Liver (tissue), 9 donors: ENCODE results near the gene NFATC2. TPM values are rescaled to one million over a fixed set of nuclear protein-coding genes. Genes with fewer than 3 reads are reported as not detected.

ENCODE experiments used
- DNase-seq: peaks from one replicate; pipeline ENCODE4 v3.0.0-alpha.2; 2017; ENCODE audit warnings: low spot score
- H3K27ac ChIP-seq, 2 donors: one replicate each; pipeline ENCODE4 v1.7.0; 2013; ENCODE audit warnings: inconsistent platforms in 2 of 2, low read length in 2 of 2, control low read depth in 1 of 2, low read depth in 1 of 2, mild to moderate bottlenecking in 1 of 2
- H3K27me3 ChIP-seq, 4 donors: one replicate each; pipeline versions ENCODE4 v1.6.1 to v1.7.0; 2013; ENCODE audit warnings: low read length in 3 of 4, inconsistent platforms in 1 of 4, mild to moderate bottlenecking in 1 of 4, moderate library complexity in 1 of 4; ENCODE audit not compliant: control insufficient read depth in 4 of 4, insufficient read depth in 4 of 4
- H3K36me3 ChIP-seq, 4 donors: one replicate each; pipeline versions ENCODE4 v1.6.1 to v1.7.0; 2013; ENCODE audit warnings: low read length in 3 of 4, mild to moderate bottlenecking in 3 of 4, low read depth in 1 of 4, moderate library complexity in 1 of 4; ENCODE audit not compliant: control insufficient read depth in 4 of 4, insufficient read depth in 3 of 4
- H3K4me1 ChIP-seq, 4 donors: one replicate each; pipeline versions ENCODE4 v1.6.1 to v1.7.0; 2013; ENCODE audit warnings: low read length in 3 of 4, mild to moderate bottlenecking in 3 of 4, moderate library complexity in 1 of 4; ENCODE audit not compliant: control insufficient read depth in 4 of 4, insufficient read depth in 4 of 4
- H3K4me3 ChIP-seq, 3 donors: one replicate each; pipeline versions ENCODE4 v1.6.1 to v1.7.0; 2013; ENCODE audit warnings: low read length in 3 of 3, control low read depth in 1 of 3, low read depth in 1 of 3, mild to moderate bottlenecking in 1 of 3
- H3K9ac ChIP-seq, 2 donors: one replicate each; pipeline ENCODE4 v1.7.0; 2013; ENCODE audit warnings: low read length in 2 of 2, mild to moderate bottlenecking in 2 of 2, moderate library complexity in 2 of 2, control low read depth in 1 of 2, low read depth in 1 of 2
- H3K9me3 ChIP-seq, 4 donors: one replicate each; pipeline versions ENCODE4 v1.6.1 to v1.7.0; 2013; ENCODE audit warnings: low read length in 3 of 4; ENCODE audit not compliant: control insufficient read depth in 4 of 4
- ATF3 ChIP-seq: IDR thresholded peaks from 2 replicates; pipeline ENCODE4 v1.6.1; 2016; ENCODE audit warnings: antibody characterized with exemption
- CTCF ChIP-seq: fragments of 150-350 bp; IDR thresholded peaks from 2 replicates; pipeline ENCODE4 v1.5.1; 2017; ENCODE audit warnings: improper control_type of control experiment, low read depth, low read length; ENCODE audit not compliant: missing input control
- EGR1 ChIP-seq, 2 donors: IDR thresholded peaks; 2 replicates each; pipeline ENCODE4 v1.6.1; 2016 to 2018; ENCODE audit warnings: antibody characterized with exemption in 2 of 2, low read depth in 2 of 2
- FOXA1 ChIP-seq: IDR thresholded peaks from 2 replicates; pipeline ENCODE4 v1.6.1; 2016; ENCODE audit warnings: antibody characterized with exemption
- FOXA2 ChIP-seq: IDR thresholded peaks from 2 replicates; pipeline ENCODE4 v1.6.1; 2016; ENCODE audit warnings: antibody characterized with exemption
- GABPA ChIP-seq, 2 donors: IDR thresholded peaks in 1 of 2; conservative IDR thresholded peaks in 1 of 2; 2 replicates each; pipeline ENCODE4 v1.6.1; 2016; ENCODE audit warnings: antibody characterized with exemption in 2 of 2, mild to moderate bottlenecking in 1 of 2, moderate library complexity in 1 of 2
- HNF4A ChIP-seq, 2 donors: conservative IDR thresholded peaks; 2 replicates each; pipeline ENCODE4 v1.6.1; 2016; ENCODE audit warnings: antibody characterized with exemption in 2 of 2, mild to moderate bottlenecking in 2 of 2
- JUND ChIP-seq, 2 donors: IDR thresholded peaks; 2 replicates each; pipeline ENCODE4 v1.6.1; 2016; ENCODE audit warnings: antibody characterized with exemption in 2 of 2
- MAX ChIP-seq: IDR thresholded peaks from 2 replicates; pipeline ENCODE4 v1.6.1; 2016; ENCODE audit warnings: antibody characterized with exemption
- NR2F2 ChIP-seq: IDR thresholded peaks from 2 replicates; pipeline ENCODE4 v1.6.1; 2016; ENCODE audit warnings: antibody characterized with exemption
- RAD21 ChIP-seq, 2 donors: IDR thresholded peaks; 2 replicates each; pipeline ENCODE4 v1.6.1; 2016; ENCODE audit warnings: antibody characterized with exemption in 2 of 2, mild to moderate bottlenecking in 2 of 2
- REST ChIP-seq: IDR thresholded peaks from 2 replicates; pipeline ENCODE4 v1.6.1; 2016; ENCODE audit warnings: antibody characterized with exemption, mild to moderate bottlenecking
- RXRA ChIP-seq, 2 donors: IDR thresholded peaks; 2 replicates each; pipeline ENCODE4 v1.6.1; 2017 to 2018; ENCODE audit warnings: antibody characterized with exemption in 2 of 2, mild to moderate bottlenecking in 1 of 2
- SP1 ChIP-seq: IDR thresholded peaks from 2 replicates; pipeline ENCODE4 v1.6.1; 2018; ENCODE audit warnings: antibody characterized with exemption, mild to moderate bottlenecking
- TAF1 ChIP-seq: conservative IDR thresholded peaks from 2 replicates; pipeline ENCODE4 v1.6.1; 2016; ENCODE audit warnings: antibody characterized with exemption, mild to moderate bottlenecking
- YY1 ChIP-seq: IDR thresholded peaks from 2 replicates; pipeline ENCODE4 v1.6.1; 2016; ENCODE audit warnings: antibody characterized with exemption, mild to moderate bottlenecking
- ZBTB33 ChIP-seq: IDR thresholded peaks from 2 replicates; pipeline ENCODE4 v1.6.1; 2016; ENCODE audit warnings: antibody characterized with exemption
- WGBS: extraction: QIAGEN DNeasy Blood & Tissue Kit; methylation state at CpG from one replicate; pipeline ENCODE4 v1.1.7; 2013; 5-methylcytosine and 5-hydroxymethylcytosine counted together
- polyA plus RNA-seq, 2 donors: library from polyadenylated mRNA; stranded (reverse) in 1 of 2; unstranded in 1 of 2; fragments of 200-250 nt in 1 of 2; fragments of >200 nt in 1 of 2; fragmentation: Nextera tagmentation in 1 of 2; extraction: Ambion mirVana in 1 of 2; gene quantifications; one replicate each; pipeline versions ENCODE4 v1.2.1 to v1.2.3, GENCODE V29; 2013 to 2015
- total RNA-seq, 2 donors: library from RNA; depleted of rRNA; stranded (reverse); fragments of >200 nt; gene quantifications; one replicate each; pipeline ENCODE4 v1.2.3, GENCODE V29; 2014
- donor health status: healthy.
- donor health status: healthy.
- donor health status: healthy.
- donor health status: healthy.
- donor health status: healthy.

The NFATC2 gene
- total and polyA plus RNA-seq, 4 donors: 1.2 to 6.7 (median 2.6) TPM

- Histone ChIP-seq H3K27me3 (no peaks in the 10 kb centered on the region), H3K9ac (no peak overlapping the region), H3K4me1 (peaks cover 11 to 23% (median 15%) of the 10 kb centered on the region in 4 donors), H3K36me3 (peaks cover 0 to 4% (median 0%) of the 10 kb centered on the region in 4 donors), H3K27ac (peak overlapping the region; percentile 23 to 48), H3K9me3 (no peaks in the 10 kb centered on the region), H3K4me3 (no peak overlapping the region)
- DNase-seq: no peak
- TF ChIP-seq RXRA (IDR thresholded peaks at IDR 0.05): peak in 1 of 2 donors; percentile 18
- TF ChIP-seq HNF4A (conservative IDR thresholded peaks at IDR 0.05): peak; percentile 41 to 56
- TF ChIP-seq SP1: peak; percentile 7
- no peak for TF ChIP-seq NR2F2
- TF ChIP-seq FOXA1: no peak
- 39% methylated on average over 4 of the region's 4 CpGs for WGBS
Measured at GRCh38 chr20:51398552-51398951, 144.0 kb downstream of the NFATC2 start.

GRCh38 chr20:51398083-51398482, 144.4 kb downstream of the NFATC2 start:
- H3K4me3 ChIP-seq: no peak overlapping the region
- 95% methylated on average over 10 of the region's 10 CpGs for WGBS
- H3K36me3 ChIP-seq: peaks cover 0 to 4% (median 0%) of the 10 kb centered on the region in 4 donors
- no peak overlapping the region for H3K9ac ChIP-seq
- H3K4me1 ChIP-seq: peaks cover 11 to 26% (median 17%) of the 10 kb centered on the region in 4 donors
- H3K27ac ChIP-seq: no peak overlapping the region
- H3K27me3 ChIP-seq: no peaks in the 10 kb centered on the region
- TF ChIP-seq SP1 (no peak), FOXA2 (no peak)
- DNase-seq: no peak
- no peaks in the 10 kb centered on the region for H3K9me3 ChIP-seq

GRCh38 chr20:51397137-51397536, 145.4 kb downstream of the NFATC2 start:
- no peak for TF ChIP-seq NR2F2
- no peak for TF ChIP-seq ATF3
- no peak for TF ChIP-seq YY1
- no peak for TF ChIP-seq FOXA2
- no peak for TF ChIP-seq CTCF
- TF ChIP-seq GABPA (IDR thresholded peaks at IDR 0.05 in 1 of 2, conservative IDR thresholded peaks at IDR 0.05 in 1 of 2): no peak
- TF ChIP-seq ZBTB33: no peak
- TF ChIP-seq EGR1 (IDR thresholded peaks at IDR 0.05; ENCODE audit: low read depth in 2 of 2): no peak
- no peak for TF ChIP-seq SP1
- TF ChIP-seq FOXA1: no peak
- no peak for TF ChIP-seq RAD21 (IDR thresholded peaks at IDR 0.05)
- no peak for TF ChIP-seq MAX
- TF ChIP-seq JUND (IDR thresholded peaks at IDR 0.05): no peak
- no peak for TF ChIP-seq TAF1
- TF ChIP-seq REST: no peak
- Histone ChIP-seq H3K4me3 (no peak overlapping the region), H3K9ac (no peak overlapping the region), H3K9me3 (no peaks in the 10 kb centered on the region), H3K36me3 (peaks cover 0 to 4% (median 0%) of the 10 kb centered on the region in 4 donors), H3K27me3 (no peaks in the 10 kb centered on the region), H3K27ac (no peak overlapping the region), H3K4me1 (peaks cover 11 to 32% (median 17%) of the 10 kb centered on the region in 4 donors)
- DNase-seq: no peak
- WGBS: 97% methylated on average over 6 of the region's 6 CpGs
